Measurements from ENCODE around the gene MATN3. TPM values are rescaled to one million over a fixed set of nuclear protein-coding genes. Genes with fewer than 3 reads are reported as not detected.
A peak's percentile ranks its signal among the peaks of the same experiment; 100 is the strongest.

The MATN3 gene
- total and polyA plus RNA-seq, 9 of the 15 experiments (the other 6 are each of a cell fraction or from before 2014, with no cell fraction given) = not detected

DNA sequence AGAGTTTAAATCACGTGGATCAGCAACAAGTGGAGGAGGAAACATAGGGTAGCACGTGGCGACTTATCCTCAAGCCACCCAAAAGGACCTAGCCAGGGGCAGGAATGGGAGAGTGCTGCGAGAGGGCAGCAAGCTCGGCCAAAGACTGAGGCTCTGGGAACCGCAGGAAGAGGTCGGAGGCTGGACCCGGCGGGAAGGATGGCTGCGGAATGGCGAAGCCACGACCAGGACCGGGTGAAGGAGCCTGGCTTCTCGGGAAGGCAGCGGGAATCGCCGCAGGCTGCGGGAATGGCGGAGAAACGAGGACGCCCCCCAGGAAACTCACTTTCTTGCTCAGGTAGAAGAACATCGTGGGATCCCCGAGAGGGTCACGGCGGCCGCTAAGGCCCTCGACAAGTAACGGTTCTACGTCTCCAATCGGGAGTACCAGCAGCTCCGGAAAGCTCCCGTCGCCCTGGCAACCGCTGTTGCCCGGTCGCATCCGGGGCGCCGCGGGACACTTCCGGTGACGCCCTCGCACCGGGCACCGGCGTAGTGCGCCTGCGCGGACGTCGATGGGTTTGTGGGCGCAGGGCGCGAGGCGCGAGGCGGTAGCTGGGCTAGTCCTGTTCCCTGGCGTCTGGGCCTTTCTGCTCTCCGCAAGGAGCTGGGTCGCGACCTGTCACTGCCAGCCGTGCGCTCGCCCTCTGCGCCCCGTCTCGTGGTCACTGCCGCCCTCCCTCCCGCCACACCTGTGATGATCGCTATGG is 22.6 kb downstream of the MATN3 start, which contains the start of gene WDR35 (continued):
- TF ChIP-seq ZNF57 (CRISPR knock-in tag; IDR thresholded peaks at IDR 0.05) = no peak
- TF ChIP-seq, protein P1, sequence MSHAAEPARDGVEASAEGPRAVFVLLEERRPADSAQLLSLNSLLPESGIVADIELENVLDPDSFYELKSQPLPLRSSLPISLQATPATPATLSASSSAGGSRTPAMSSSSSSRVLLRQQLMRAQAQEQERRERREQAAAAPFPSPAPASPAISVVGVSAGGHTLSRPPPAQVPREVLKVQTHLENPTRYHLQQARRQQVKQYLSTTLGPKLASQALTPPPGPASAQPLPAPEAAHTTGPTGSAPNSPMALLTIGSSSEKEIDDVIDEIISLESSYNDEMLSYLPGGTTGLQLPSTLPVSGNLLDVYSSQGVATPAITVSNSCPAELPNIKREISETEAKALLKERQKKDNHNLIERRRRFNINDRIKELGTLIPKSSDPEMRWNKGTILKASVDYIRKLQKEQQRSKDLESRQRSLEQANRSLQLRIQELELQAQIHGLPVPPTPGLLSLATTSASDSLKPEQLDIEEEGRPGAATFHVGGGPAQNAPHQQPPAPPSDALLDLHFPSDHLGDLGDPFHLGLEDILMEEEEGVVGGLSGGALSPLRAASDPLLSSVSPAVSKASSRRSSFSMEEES (CRISPR knock-in tag; IDR thresholded peaks at IDR 0.05) = no peak
- no peak for TF ChIP-seq NFIX (CRISPR knock-in tag; IDR thresholded peaks at IDR 0.05; ENCODE audit: low read depth)
- TF ChIP-seq ZC3H4 (CRISPR knock-in tag; IDR thresholded peaks at IDR 0.05; ENCODE audit: borderline replicate concordance) = no peak
- no peak for TF ChIP-seq MAFG (tag; conservative IDR thresholded peaks at IDR 0.05)
- TF ChIP-seq, protein P2, sequence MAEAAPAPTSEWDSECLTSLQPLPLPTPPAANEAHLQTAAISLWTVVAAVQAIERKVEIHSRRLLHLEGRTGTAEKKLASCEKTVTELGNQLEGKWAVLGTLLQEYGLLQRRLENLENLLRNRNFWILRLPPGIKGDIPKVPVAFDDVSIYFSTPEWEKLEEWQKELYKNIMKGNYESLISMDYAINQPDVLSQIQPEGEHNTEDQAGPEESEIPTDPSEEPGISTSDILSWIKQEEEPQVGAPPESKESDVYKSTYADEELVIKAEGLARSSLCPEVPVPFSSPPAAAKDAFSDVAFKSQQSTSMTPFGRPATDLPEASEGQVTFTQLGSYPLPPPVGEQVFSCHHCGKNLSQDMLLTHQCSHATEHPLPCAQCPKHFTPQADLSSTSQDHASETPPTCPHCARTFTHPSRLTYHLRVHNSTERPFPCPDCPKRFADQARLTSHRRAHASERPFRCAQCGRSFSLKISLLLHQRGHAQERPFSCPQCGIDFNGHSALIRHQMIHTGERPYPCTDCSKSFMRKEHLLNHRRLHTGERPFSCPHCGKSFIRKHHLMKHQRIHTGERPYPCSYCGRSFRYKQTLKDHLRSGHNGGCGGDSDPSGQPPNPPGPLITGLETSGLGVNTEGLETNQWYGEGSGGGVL (CRISPR knock-in tag; IDR thresholded peaks at IDR 0.05) = no peak
- no peak for TF ChIP-seq KDM2B (CRISPR knock-in tag; IDR thresholded peaks at IDR 0.05)
- no peak for TF ChIP-seq DPF2 (IDR thresholded peaks at IDR 0.05)
- no peak for TF ChIP-seq MIER1 (IDR thresholded peaks at IDR 0.05; ENCODE audit: low read depth)
- TF ChIP-seq, protein P3, sequence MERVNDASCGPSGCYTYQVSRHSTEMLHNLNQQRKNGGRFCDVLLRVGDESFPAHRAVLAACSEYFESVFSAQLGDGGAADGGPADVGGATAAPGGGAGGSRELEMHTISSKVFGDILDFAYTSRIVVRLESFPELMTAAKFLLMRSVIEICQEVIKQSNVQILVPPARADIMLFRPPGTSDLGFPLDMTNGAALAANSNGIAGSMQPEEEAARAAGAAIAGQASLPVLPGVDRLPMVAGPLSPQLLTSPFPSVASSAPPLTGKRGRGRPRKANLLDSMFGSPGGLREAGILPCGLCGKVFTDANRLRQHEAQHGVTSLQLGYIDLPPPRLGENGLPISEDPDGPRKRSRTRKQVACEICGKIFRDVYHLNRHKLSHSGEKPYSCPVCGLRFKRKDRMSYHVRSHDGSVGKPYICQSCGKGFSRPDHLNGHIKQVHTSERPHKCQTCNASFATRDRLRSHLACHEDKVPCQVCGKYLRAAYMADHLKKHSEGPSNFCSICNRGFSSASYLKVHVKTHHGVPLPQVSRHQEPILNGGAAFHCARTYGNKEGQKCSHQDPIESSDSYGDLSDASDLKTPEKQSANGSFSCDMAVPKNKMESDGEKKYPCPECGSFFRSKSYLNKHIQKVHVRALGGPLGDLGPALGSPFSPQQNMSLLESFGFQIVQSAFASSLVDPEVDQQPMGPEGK (CRISPR knock-in tag; IDR thresholded peaks at IDR 0.05; ENCODE audit: borderline replicate concordance) = no peak
- no peak for TF ChIP-seq ZNF551 (CRISPR knock-in tag; IDR thresholded peaks at IDR 0.05)
- TF ChIP-seq ZFP36 (IDR thresholded peaks at IDR 0.05; ENCODE audit: low read depth, low read length, partially characterized antibody) = no peak
- TF ChIP-seq, protein P4, sequence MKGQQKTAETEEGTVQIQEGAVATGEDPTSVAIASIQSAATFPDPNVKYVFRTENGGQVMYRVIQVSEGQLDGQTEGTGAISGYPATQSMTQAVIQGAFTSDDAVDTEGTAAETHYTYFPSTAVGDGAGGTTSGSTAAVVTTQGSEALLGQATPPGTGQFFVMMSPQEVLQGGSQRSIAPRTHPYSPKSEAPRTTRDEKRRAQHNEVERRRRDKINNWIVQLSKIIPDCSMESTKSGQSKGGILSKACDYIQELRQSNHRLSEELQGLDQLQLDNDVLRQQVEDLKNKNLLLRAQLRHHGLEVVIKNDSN (CRISPR knock-in tag; IDR thresholded peaks at IDR 0.05) = 0 out of 2 replicates have a peak, but pooled peaks have one; percentile 26
- TF ChIP-seq CREB1 (IDR thresholded peaks at IDR 0.05) = no peak
- TF ChIP-seq CREB1 (CRISPR knock-in tag; IDR thresholded peaks at IDR 0.05) = peak; percentile 29; the same call in 1 of the 2 replicates
- TF ChIP-seq, protein P5, sequence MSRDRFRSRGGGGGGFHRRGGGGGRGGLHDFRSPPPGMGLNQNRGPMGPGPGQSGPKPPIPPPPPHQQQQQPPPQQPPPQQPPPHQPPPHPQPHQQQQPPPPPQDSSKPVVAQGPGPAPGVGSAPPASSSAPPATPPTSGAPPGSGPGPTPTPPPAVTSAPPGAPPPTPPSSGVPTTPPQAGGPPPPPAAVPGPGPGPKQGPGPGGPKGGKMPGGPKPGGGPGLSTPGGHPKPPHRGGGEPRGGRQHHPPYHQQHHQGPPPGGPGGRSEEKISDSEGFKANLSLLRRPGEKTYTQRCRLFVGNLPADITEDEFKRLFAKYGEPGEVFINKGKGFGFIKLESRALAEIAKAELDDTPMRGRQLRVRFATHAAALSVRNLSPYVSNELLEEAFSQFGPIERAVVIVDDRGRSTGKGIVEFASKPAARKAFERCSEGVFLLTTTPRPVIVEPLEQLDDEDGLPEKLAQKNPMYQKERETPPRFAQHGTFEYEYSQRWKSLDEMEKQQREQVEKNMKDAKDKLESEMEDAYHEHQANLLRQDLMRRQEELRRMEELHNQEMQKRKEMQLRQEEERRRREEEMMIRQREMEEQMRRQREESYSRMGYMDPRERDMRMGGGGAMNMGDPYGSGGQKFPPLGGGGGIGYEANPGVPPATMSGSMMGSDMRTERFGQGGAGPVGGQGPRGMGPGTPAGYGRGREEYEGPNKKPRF (IDR thresholded peaks at IDR 0.05; ENCODE audit: low read depth, low read length) = no peak
- no peak for TF ChIP-seq HDAC3 (IDR thresholded peaks at IDR 0.05; ENCODE audit: borderline replicate concordance, partially characterized antibody)

Measured in K562 (cell line).